ENCODE results near the gene AAK1.

DNA sequence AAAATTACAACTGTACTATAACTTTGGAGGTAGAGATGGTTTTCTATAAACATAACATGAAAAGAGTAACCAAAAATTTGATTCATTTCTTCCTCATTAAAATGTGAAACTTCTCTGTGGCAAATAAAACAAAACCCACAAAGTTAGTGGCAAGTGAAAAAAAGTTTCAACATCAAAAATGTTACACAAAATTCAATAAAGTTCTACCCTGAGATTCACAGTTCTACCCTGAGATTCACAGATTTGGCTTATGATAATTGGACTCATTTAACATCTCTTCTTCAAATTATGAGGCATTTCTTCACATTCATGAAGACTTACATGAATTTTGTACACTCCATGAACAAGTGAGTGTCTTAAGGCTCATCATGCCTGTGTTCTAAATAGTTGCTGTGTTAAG lies 51.0 kb downstream of the AAK1 start:
- no peak for TF ChIP-seq JUND (IDR thresholded peaks at IDR 0.05)
- TF ChIP-seq, protein P1, sequence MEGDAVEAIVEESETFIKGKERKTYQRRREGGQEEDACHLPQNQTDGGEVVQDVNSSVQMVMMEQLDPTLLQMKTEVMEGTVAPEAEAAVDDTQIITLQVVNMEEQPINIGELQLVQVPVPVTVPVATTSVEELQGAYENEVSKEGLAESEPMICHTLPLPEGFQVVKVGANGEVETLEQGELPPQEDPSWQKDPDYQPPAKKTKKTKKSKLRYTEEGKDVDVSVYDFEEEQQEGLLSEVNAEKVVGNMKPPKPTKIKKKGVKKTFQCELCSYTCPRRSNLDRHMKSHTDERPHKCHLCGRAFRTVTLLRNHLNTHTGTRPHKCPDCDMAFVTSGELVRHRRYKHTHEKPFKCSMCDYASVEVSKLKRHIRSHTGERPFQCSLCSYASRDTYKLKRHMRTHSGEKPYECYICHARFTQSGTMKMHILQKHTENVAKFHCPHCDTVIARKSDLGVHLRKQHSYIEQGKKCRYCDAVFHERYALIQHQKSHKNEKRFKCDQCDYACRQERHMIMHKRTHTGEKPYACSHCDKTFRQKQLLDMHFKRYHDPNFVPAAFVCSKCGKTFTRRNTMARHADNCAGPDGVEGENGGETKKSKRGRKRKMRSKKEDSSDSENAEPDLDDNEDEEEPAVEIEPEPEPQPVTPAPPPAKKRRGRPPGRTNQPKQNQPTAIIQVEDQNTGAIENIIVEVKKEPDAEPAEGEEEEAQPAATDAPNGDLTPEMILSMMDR (IDR thresholded peaks at IDR 0.05), result no peak
- no peak for TF ChIP-seq TAF1 (IDR thresholded peaks at IDR 0.05; ENCODE audit: borderline replicate concordance, low read depth, low read length)
- TF ChIP-seq TEAD4 (IDR thresholded peaks at IDR 0.05; ENCODE audit: borderline replicate concordance, insufficient read depth), result no peak
- no peak for TF ChIP-seq GABPA (IDR thresholded peaks at IDR 0.05; ENCODE audit: low read depth)
- no peak for TF ChIP-seq RCOR1 (IDR thresholded peaks at IDR 0.05; ENCODE audit: low read length)
- TF ChIP-seq, protein P2, sequence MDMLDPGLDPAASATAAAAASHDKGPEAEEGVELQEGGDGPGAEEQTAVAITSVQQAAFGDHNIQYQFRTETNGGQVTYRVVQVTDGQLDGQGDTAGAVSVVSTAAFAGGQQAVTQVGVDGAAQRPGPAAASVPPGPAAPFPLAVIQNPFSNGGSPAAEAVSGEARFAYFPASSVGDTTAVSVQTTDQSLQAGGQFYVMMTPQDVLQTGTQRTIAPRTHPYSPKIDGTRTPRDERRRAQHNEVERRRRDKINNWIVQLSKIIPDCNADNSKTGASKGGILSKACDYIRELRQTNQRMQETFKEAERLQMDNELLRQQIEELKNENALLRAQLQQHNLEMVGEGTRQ (IDR thresholded peaks at IDR 0.05; ENCODE audit: borderline replicate concordance, low read depth, low read length), result no peak
- TF ChIP-seq POLR2AphosphoS5 (IDR thresholded peaks at IDR 0.05; ENCODE audit: low read depth, low read length), result no peak
- TF ChIP-seq, protein P3, sequence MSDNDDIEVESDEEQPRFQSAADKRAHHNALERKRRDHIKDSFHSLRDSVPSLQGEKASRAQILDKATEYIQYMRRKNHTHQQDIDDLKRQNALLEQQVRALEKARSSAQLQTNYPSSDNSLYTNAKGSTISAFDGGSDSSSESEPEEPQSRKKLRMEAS (IDR thresholded peaks at IDR 0.05; ENCODE audit: low read depth), result no peak
- TF ChIP-seq EP300 (IDR thresholded peaks at IDR 0.05; ENCODE audit: borderline replicate concordance in 1 of 2, low read depth in 1 of 2, low read length in 1 of 2), result no peak
- no peak for TF ChIP-seq MXI1 (IDR thresholded peaks at IDR 0.05; ENCODE audit: low read depth, low read length)
- no peak for TF ChIP-seq RAD21 (IDR thresholded peaks at IDR 0.05; ENCODE audit: low read length)
- TF ChIP-seq EZH2phosphoT487 (IDR thresholded peaks at IDR 0.05; ENCODE audit: borderline replicate concordance, low read depth), result no peak
- TF ChIP-seq, protein P4, sequence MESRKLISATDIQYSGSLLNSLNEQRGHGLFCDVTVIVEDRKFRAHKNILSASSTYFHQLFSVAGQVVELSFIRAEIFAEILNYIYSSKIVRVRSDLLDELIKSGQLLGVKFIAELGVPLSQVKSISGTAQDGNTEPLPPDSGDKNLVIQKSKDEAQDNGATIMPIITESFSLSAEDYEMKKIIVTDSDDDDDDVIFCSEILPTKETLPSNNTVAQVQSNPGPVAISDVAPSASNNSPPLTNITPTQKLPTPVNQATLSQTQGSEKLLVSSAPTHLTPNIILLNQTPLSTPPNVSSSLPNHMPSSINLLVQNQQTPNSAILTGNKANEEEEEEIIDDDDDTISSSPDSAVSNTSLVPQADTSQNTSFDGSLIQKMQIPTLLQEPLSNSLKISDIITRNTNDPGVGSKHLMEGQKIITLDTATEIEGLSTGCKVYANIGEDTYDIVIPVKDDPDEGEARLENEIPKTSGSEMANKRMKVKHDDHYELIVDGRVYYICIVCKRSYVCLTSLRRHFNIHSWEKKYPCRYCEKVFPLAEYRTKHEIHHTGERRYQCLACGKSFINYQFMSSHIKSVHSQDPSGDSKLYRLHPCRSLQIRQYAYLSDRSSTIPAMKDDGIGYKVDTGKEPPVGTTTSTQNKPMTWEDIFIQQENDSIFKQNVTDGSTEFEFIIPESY (IDR thresholded peaks at IDR 0.05; ENCODE audit: borderline replicate concordance, low read depth), result no peak
